Neuronal stem cell (in vitro differentiated cells): ENCODE results near the gene SHC2.

Experiments used
- DNase-seq: peaks from one replicate; pipeline ENCODE4 v3.0.0-alpha.2; 2013; ENCODE audit warnings: low spot score
- H2AFZ ChIP-seq: one replicate; pipeline ENCODE4 v1.6.1; 2013; ENCODE audit warnings: mild to moderate bottlenecking, low read length, inconsistent platforms
- H2AK5ac ChIP-seq: 2 replicates; pipeline ENCODE4 v1.6.1; 2013; ENCODE audit warnings: low read depth, mild to moderate bottlenecking, inconsistent platforms, low read length, moderate library complexity, mixed read lengths
- H2BK120ac ChIP-seq: 2 replicates; pipeline ENCODE4 v1.6.1; 2013; ENCODE audit warnings: low read depth, mild to moderate bottlenecking, inconsistent platforms, low read length, moderate library complexity, mixed read lengths
- H2BK12ac ChIP-seq: one replicate; pipeline ENCODE4 v1.6.1; 2013; ENCODE audit warnings: low read length, inconsistent platforms
- H2BK15ac ChIP-seq: 2 replicates; pipeline ENCODE4 v1.6.1; 2013; ENCODE audit warnings: mild to moderate bottlenecking, low read length, inconsistent platforms, mixed read lengths
- H2BK5ac ChIP-seq: one replicate; pipeline ENCODE4 v1.6.1; 2013; ENCODE audit warnings: inconsistent platforms, mild to moderate bottlenecking, low read length, moderate library complexity
- H3K14ac ChIP-seq: one replicate; pipeline ENCODE4 v1.6.1; 2013; ENCODE audit warnings: low read length, inconsistent platforms
- H3K18ac ChIP-seq: 2 replicates; pipeline ENCODE4 v1.6.1; 2013; ENCODE audit warnings: low read length, inconsistent platforms
- H3K23ac ChIP-seq: 2 replicates; pipeline ENCODE4 v1.6.1; 2013; ENCODE audit warnings: low read depth, mild to moderate bottlenecking, mixed read lengths, low read length, inconsistent platforms; ENCODE audit not compliant: poor library complexity
- H3K27ac ChIP-seq: replicated peaks from 3 replicates; pipeline ENCODE4 v1.5.1; 2013; ENCODE audit warnings: low read length, inconsistent platforms
- H3K27me3 ChIP-seq, 3 experiments: 2 replicates each; pipeline ENCODE4 v1.6.1; 2013; ENCODE audit warnings: low read length in 3 of 3, mild to moderate bottlenecking in 2 of 3, inconsistent platforms in 1 of 3, low read depth in 1 of 3, mixed read lengths in 1 of 3, moderate library complexity in 1 of 3; ENCODE audit not compliant: control insufficient read depth in 3 of 3, insufficient read depth in 3 of 3
- H3K36me3 ChIP-seq, 2 donors: replicated peaks in 1 of 2; 2 replicates each; pipeline ENCODE4 v1.6.1; 2013; ENCODE audit warnings: low read length in 2 of 2; ENCODE audit not compliant: control insufficient read depth in 2 of 2, insufficient read depth in 2 of 2
- H3K4ac ChIP-seq: 2 replicates; pipeline ENCODE4 v1.6.1; 2013; ENCODE audit warnings: inconsistent platforms, mild to moderate bottlenecking, low read length, moderate library complexity
- H3K4me1 ChIP-seq, 2 donors: 1 replicate in 1 of 2; 2 replicates in 1 of 2; pipeline ENCODE4 v1.6.1; 2013; ENCODE audit warnings: low read length in 2 of 2, low read depth in 1 of 2; ENCODE audit not compliant: control insufficient read depth in 2 of 2, insufficient read depth in 1 of 2
- H3K4me2 ChIP-seq: one replicate; pipeline ENCODE4 v1.6.1; 2013; ENCODE audit warnings: mild to moderate bottlenecking, low read length, inconsistent platforms; ENCODE audit not compliant: insufficient read depth, poor library complexity, severe bottlenecking
- H3K4me3 ChIP-seq, 2 donors: 2 replicates each; pipeline ENCODE4 v1.5.1; 2013; ENCODE audit warnings: low read length in 2 of 2, mild to moderate bottlenecking in 2 of 2, inconsistent platforms in 1 of 2, moderate library complexity in 1 of 2
- H3K79me1 ChIP-seq: one replicate; pipeline ENCODE4 v1.6.1; 2013; ENCODE audit warnings: low read depth, mild to moderate bottlenecking, inconsistent platforms, low read length, moderate library complexity
- H3K9ac ChIP-seq: one replicate; pipeline ENCODE4 v1.6.1; 2013; ENCODE audit warnings: mild to moderate bottlenecking, low read depth, low read length, inconsistent platforms; ENCODE audit not compliant: poor library complexity
- H3K9me3 ChIP-seq, 2 donors: replicated peaks in 1 of 2; 2 replicates each; pipeline versions ENCODE3 to v1.6.1; 2013; ENCODE audit warnings: low read length in 2 of 2, mild to moderate bottlenecking in 2 of 2, inconsistent platforms in 1 of 2, low read depth in 1 of 2, mixed read lengths in 1 of 2, moderate library complexity in 1 of 2; ENCODE audit not compliant: control insufficient read depth in 2 of 2, insufficient read depth in 1 of 2
- H4K8ac ChIP-seq: one replicate; pipeline ENCODE4 v1.6.1; 2013; ENCODE audit warnings: low read depth, mild to moderate bottlenecking, inconsistent platforms, low read length, moderate library complexity
- H4K91ac ChIP-seq: one replicate; pipeline ENCODE4 v1.6.1; 2013; ENCODE audit warnings: low read length, low read depth, mild to moderate bottlenecking, inconsistent platforms; ENCODE audit not compliant: poor library complexity
- WGBS, 2 donors: extraction: QIAGEN DNeasy Blood & Tissue Kit; methylation state at CpG; one replicate each; pipeline ENCODE4 v1.1.7; 2013; ENCODE audit warnings: missing lambda C conversion rate in 2 of 2, mixed read lengths in 1 of 2; ENCODE audit not compliant: insufficient read length in 2 of 2, insufficient replicate concordance in 1 of 2; ENCODE audit errors: extremely low coverage in 2 of 2; 5-methylcytosine and 5-hydroxymethylcytosine counted together

Gene SHC2

GRCh38 chr19:402786-403185 is 58.0 kb downstream of the SHC2 start:
- no peak overlapping the region for H3K4ac ChIP-seq
- no peaks in the 10 kb centered on the region for H3K27me3 ChIP-seq
- peak overlapping the region; percentile 75 for H2BK15ac ChIP-seq
- peaks cover 4% of the 10 kb centered on the region for H3K79me1 ChIP-seq
- peaks cover 2 to 3% of the 10 kb centered on the region in 2 donors for H3K4me1 ChIP-seq
- H3K9me3 ChIP-seq: peaks cover 0 to 5% of the 10 kb centered on the region in 2 donors
- H2AFZ ChIP-seq: no peak overlapping the region
- H3K27ac ChIP-seq: no peak overlapping the region
- H3K36me3 ChIP-seq: no peaks in the 10 kb centered on the region
- no peak overlapping the region for H4K8ac ChIP-seq
- peak overlapping the region; percentile 90 for H2AK5ac ChIP-seq
- DNase-seq: no peak
- peak overlapping the region; percentile 83 for H3K18ac ChIP-seq
- peak overlapping the region; percentile 99 for H3K23ac ChIP-seq
- peak overlapping the region; percentile 39 for H2BK5ac ChIP-seq
- no peak overlapping the region for H3K9ac ChIP-seq
- H3K4me2 ChIP-seq: no peak overlapping the region
- WGBS, 2 donors: no CpG with 5 or more reads among the region's 11 CpGs
- no peak overlapping the region for H2BK120ac ChIP-seq
- no peak overlapping the region for H3K4me3 ChIP-seq
- H3K14ac ChIP-seq: peak overlapping the region; percentile 21
- no peak overlapping the region for H4K91ac ChIP-seq
- H2BK12ac ChIP-seq: peak overlapping the region; percentile 98

- no CpG with 5 or more reads among the region's 38 CpGs for WGBS, 2 donors
- no peak overlapping the region for H4K91ac ChIP-seq
- no peak overlapping the region for H3K4me3 ChIP-seq
- no peak overlapping the region for H2BK120ac ChIP-seq
- no peak overlapping the region for H3K4me2 ChIP-seq
- no peaks in the 10 kb centered on the region for H3K27me3 ChIP-seq
- H2BK15ac ChIP-seq: no peak overlapping the region
- H3K27ac ChIP-seq: no peak overlapping the region
- H3K9ac ChIP-seq: no peak overlapping the region
- peak overlapping the region; percentile 4 for H2AK5ac ChIP-seq
- H2BK5ac ChIP-seq: no peak overlapping the region
- H2AFZ ChIP-seq: peak overlapping the region; percentile 35
- DNase-seq: no peak
- peaks cover 0 to 5% of the 10 kb centered on the region in 2 donors for H3K9me3 ChIP-seq
- no peak overlapping the region for H2BK12ac ChIP-seq
- no peak overlapping the region for H3K23ac ChIP-seq
- H4K8ac ChIP-seq: no peak overlapping the region
- no peak overlapping the region for H3K14ac ChIP-seq
- peaks cover 2 to 3% of the 10 kb centered on the region in 2 donors for H3K4me1 ChIP-seq
- no peak overlapping the region for H3K4ac ChIP-seq
- peak overlapping the region; percentile 11 for H3K18ac ChIP-seq
- peaks cover 4% of the 10 kb centered on the region for H3K79me1 ChIP-seq
- no peaks in the 10 kb centered on the region for H3K36me3 ChIP-seq
Observed at GRCh38 chr19:401866-402511, 58.8 kb downstream of the SHC2 start.

- Histone ChIP-seq H2BK15ac (peak overlapping the region; percentile 84), H4K8ac (no peak overlapping the region), H3K36me3 (no peaks in the 10 kb centered on the region), H3K9ac (no peak overlapping the region), H2BK12ac (peak overlapping the region; percentile 87), H3K18ac (peak overlapping the region; percentile 72), H3K79me1 (peaks cover 4% of the 10 kb centered on the region), H3K4me2 (no peak overlapping the region), H2BK120ac (peak overlapping the region; percentile 91), H3K27me3 (no peaks in the 10 kb centered on the region), H2AK5ac (peak overlapping the region; percentile 96), H2BK5ac (no peak overlapping the region), H3K14ac (peak overlapping the region; percentile 41), H3K4ac (no peak overlapping the region), H3K23ac (no peak overlapping the region), H4K91ac (no peak overlapping the region), H2AFZ (no peak overlapping the region), H3K4me3 (no peak overlapping the region), H3K27ac (no peak overlapping the region), H3K9me3 (peaks cover 0 to 5% of the 10 kb centered on the region in 2 donors), H3K4me1 (peaks cover 2 to 3% of the 10 kb centered on the region in 2 donors)
- WGBS, 2 donors: no CpG with 5 or more reads among the region's 43 CpGs
- no peak for DNase-seq
Observed at GRCh38 chr19:400976-401865, 59.6 kb downstream of the SHC2 start.

DNA sequence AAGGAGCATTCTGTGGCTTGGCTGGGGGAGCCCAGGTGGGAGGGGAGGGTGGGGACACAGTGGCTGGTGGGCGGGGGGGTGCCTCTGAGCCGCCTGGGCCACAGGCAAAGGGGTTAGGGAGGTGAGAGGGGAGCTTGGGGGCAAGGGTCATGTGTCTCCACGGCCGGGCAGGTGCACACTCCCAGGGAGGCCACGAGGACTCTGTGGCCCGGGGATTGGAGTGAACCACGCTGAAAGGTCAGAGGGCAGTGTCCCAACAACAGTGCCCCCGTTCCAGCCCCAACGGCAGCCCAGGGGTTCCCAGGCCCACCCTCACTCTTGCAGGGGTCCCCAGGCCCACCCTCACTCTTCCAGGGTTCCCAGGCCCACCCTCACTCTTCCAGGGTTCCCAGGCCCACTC is 61.5 kb downstream of the SHC2 start:
- no peak overlapping the region for H2AFZ ChIP-seq
- H3K27ac ChIP-seq: no peak overlapping the region
- no peak for DNase-seq
- no peak overlapping the region for H2BK12ac ChIP-seq
- H3K9ac ChIP-seq: no peak overlapping the region
- peak overlapping the region; percentile 61 for H2BK120ac ChIP-seq
- H3K27me3 ChIP-seq: no peaks in the 10 kb centered on the region
- peak overlapping the region; percentile 52 for H3K18ac ChIP-seq
- no peak overlapping the region for H3K4ac ChIP-seq
- no peak overlapping the region for H4K8ac ChIP-seq
- peaks cover 4% of the 10 kb centered on the region for H3K79me1 ChIP-seq
- H3K23ac ChIP-seq: no peak overlapping the region
- no peak overlapping the region for H3K4me3 ChIP-seq
- H3K14ac ChIP-seq: no peak overlapping the region
- WGBS, 2 donors: no CpG with 5 or more reads among the region's 9 CpGs
- H4K91ac ChIP-seq: no peak overlapping the region
- H3K4me1 ChIP-seq: peaks cover 0 to 3% of the 10 kb centered on the region in 2 donors
- H3K4me2 ChIP-seq: no peak overlapping the region
- peaks cover 0 to 5% of the 10 kb centered on the region in 2 donors for H3K9me3 ChIP-seq
- no peak overlapping the region for H2BK5ac ChIP-seq
- no peaks in the 10 kb centered on the region for H3K36me3 ChIP-seq
- no peak overlapping the region for H2BK15ac ChIP-seq
- H2AK5ac ChIP-seq: peak overlapping the region; percentile 40
